Retinal pigment epithelial cell (primary cell): ENCODE data around the gene FAM53A.

Experiments
- DNase-seq: peaks from one replicate; pipeline ENCODE4 v3.0.0-alpha.2; 2010; ENCODE audit warnings: low read depth
- H3K4me3 ChIP-seq: 2 replicates; pipeline ENCODE4 v1.5.1; 2011; ENCODE audit warnings: mild to moderate bottlenecking, low read length, control low read depth, moderate library complexity
- TF ChIP-seq, protein P1 (sequence below): conservative IDR thresholded peaks from 2 replicates; pipeline ENCODE4 v1.5.1; 2011; ENCODE audit warnings: low read depth, low read length, control low read depth, inconsistent platforms

The FAM53A gene, protein sequence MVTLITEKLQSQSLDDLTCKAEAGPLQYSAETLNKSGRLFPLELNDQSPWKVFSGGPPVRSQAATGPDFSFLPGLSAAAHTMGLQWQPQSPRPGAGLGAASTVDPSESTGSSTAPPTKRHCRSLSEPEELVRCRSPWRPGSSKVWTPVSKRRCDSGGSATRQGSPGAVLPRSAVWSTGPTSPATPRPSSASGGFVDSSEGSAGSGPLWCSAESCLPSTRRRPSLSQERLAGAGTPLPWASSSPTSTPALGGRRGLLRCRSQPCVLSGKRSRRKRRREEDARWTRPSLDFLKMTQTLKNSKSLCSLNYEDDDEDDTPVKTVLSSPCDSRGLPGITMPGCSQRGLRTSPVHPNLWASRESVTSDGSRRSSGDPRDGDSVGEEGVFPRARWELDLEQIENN

DNA sequence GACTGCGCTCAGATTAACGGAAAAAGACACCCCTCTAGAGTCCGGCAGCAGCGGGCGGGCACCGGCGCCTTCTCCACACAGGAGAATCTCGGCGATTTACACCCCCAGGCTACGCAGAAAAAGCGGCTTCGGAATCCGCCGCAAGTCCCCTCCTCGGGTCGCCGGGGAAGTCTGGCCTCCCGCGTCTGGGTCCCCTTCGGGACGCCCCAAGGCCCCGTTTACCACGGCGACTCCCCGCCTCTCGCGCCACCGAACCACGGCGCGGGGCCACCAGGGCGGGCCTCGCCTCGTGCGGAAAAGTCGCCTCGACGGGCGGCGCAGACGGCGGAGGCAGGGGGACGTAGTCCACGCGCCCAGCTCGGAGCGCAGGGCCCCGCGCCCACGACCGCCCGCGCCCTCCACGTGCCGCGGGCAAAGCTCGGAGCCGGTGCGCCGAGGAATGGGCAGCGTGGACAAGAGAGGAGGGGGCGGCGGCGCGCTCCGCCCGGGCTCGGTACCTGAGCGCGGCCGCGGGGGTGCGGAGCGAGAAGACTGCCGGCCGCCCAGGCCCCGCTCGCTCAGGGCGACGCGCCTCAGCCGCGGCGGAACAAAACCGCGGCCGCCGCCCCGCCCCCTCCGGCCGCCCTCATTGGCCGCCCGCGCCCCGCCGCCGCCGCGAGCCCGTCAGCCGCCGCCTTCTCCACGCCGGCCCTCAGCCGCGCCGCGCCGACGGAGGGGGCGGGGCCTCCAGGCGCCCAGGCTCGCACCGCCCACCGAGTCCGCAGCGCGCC, at the start of gene FAM53A:
FAM53A (minus strand) TSS at position 578 of the 770 bp plus-strand sequence. CDS start 15,572 bp downstream, outside the sequence.
- TF ChIP-seq, protein P1, sequence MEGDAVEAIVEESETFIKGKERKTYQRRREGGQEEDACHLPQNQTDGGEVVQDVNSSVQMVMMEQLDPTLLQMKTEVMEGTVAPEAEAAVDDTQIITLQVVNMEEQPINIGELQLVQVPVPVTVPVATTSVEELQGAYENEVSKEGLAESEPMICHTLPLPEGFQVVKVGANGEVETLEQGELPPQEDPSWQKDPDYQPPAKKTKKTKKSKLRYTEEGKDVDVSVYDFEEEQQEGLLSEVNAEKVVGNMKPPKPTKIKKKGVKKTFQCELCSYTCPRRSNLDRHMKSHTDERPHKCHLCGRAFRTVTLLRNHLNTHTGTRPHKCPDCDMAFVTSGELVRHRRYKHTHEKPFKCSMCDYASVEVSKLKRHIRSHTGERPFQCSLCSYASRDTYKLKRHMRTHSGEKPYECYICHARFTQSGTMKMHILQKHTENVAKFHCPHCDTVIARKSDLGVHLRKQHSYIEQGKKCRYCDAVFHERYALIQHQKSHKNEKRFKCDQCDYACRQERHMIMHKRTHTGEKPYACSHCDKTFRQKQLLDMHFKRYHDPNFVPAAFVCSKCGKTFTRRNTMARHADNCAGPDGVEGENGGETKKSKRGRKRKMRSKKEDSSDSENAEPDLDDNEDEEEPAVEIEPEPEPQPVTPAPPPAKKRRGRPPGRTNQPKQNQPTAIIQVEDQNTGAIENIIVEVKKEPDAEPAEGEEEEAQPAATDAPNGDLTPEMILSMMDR, result no peak
- DNase-seq, result no peak
- peak within 1 kb of the TSS; percentile 53 for H3K4me3 ChIP-seq

DNA sequence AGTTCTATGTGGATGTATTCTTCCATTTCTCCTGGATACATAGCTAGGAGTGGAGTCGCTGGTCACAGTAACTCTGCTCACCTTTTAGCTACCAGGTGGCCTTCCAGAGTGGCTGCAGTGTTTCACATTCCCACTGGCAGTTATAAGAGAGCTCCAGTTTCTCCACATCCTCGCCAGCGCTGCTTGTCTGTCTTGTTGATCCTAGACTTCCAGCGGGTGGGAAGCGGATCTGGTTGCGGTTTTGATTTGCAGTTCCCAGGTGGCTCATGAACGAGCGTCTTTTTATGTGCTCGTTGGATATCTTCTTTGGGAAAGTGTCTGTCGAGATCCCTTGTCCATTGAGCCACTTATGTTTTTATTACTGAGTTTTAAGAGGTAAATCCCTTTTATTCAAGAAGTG, 48.8 kb upstream of the FAM53A start:
- H3K4me3 ChIP-seq, result no peak overlapping the region
- DNase-seq, result no peak
- TF ChIP-seq, protein P1, result no peak

DNA sequence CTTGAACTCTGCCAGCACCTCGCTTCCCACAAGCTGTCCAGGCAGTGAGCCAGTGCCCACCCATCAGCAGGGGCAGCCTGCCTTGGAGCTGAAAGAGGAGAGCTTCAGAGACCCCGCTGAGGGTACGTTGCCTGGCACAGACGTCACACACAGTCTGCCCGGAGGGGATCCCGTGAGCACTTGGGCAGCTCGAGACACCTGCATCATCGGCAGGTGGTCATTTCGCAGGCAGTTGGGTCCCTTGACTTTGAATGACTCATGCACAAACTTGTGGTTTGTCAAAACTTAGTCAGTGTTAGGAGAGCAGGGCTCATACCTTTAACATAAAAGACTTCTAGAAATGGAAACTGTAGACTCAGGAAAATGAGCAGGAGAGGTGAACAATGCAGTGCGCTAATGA, 47.1 kb upstream of the FAM53A start:
- TF ChIP-seq, protein P1, result no peak
- DNase-seq, result peak; percentile 70
- H3K4me3 ChIP-seq, result no peak overlapping the region

DNA sequence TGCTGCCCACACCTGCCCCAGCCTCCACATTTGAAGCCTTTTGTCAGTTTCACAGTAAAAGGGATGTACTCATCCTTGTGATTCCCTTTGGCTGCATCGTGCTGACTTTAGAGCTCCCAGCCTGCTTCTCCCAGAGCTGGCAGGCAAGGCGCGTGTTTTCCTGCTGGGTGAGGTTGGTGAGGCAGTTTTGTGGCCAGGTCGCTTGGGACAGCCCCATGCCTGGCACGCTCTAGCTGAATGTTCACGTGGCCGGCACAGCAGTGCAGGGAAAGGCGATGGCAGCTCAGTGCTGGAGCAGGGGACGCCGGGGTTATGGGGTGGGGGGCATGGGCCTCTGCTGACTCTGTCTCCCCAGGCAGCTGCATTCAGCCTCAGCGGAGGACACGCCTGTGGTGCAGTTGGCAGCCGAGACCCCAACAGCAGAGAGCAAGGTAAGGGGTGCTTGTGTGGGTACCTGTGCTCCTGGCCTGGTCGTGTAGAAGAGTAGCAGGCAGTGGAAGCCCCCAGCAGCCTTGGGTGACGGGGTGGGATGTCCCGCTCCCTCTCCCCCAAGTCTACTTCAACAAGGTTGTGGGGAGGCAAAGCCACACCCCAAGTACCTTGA, 46.5 kb upstream of the FAM53A start:
- no peak for DNase-seq
- TF ChIP-seq, protein P1, result no peak
- H3K4me3 ChIP-seq, result no peak overlapping the region

DNA sequence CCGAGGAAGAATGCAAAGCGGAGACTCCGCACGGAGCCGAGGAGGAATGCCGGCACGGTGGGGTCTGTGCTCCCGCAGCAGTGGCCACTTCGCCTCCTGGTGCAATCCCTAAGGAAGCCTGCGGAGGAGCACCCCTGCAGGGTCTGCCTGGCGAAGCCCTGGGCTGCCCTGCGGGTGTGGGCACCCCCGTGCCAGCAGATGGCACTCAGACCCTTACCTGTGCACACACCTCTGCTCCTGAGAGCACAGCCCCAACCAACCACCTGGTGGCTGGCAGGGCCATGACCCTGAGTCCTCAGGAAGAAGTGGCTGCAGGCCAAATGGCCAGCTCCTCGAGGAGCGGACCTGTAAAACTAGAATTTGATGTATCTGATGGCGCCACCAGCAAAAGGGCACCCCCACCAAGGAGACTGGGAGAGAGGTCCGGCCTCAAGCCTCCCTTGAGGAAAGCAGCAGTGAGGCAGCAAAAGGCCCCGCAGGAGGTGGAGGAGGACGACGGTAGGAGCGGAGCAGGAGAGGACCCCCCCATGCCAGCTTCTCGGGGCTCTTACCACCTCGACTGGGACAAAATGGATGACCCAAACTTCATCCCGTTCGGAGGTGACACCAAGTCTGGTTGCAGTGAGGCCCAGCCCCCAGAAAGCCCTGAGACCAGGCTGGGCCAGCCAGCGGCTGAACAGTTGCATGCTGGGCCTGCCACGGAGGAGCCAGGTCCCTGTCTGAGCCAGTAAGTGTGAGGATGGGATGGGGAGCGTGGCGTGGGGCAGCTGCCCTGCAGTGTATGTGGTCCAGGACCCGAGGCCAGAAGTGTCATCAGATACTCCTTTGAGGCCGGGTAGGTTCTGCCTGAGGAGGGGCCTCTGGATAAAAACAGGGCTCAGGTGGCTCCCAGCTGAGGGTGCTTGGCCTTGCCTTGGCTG, 44.2 kb upstream of the FAM53A start:
- no peak overlapping the region for H3K4me3 ChIP-seq
- TF ChIP-seq, protein P1, result peak; percentile 29
- no peak for DNase-seq
